ENCODE data around the gene SLC35G6.

GRCh38 chr17:7503521-7503920, 22.3 kb downstream of the SLC35G6 start:
- no peak for TF ChIP-seq POLR2A (IDR thresholded peaks at IDR 0.05)
- no peak for TF ChIP-seq CTCF (IDR thresholded peaks at IDR 0.05)

Measured in breast epithelium (tissue), 3 donors.